Measurements from ENCODE around the gene TEX52. TPM values are rescaled to one million over a fixed set of nuclear protein-coding genes. Genes with fewer than 3 reads are reported as not detected.
"Not testable (repeated sequence)": the region's sequence is repeated elsewhere in the genome, so short reads cannot be mapped to it uniquely, and the experiment has no call there.

Gene TEX52
- total RNA-seq, 6 donors from 2014 or later: not detected

- 11 to 22% methylated on average over 7 to 17 of the region's 38 CpGs for WGBS, 2 donors
- DNase-seq (no peak), ATAC-seq (ENCODE audit: low FRiP score in 2 of 2) (peak; percentile 25 to 59)
- H3K4me1 ChIP-seq: peaks cover 19 to 26% (median 21%) of the 10 kb centered on the region in 4 donors
- TF ChIP-seq POLR2AphosphoS5 (IDR thresholded peaks at IDR 0.05) (no peak), POLR2A (IDR thresholded peaks at IDR 0.05) (no peak), EP300 (IDR thresholded peaks at IDR 0.05) (no peak), CTCF (IDR thresholded peaks at IDR 0.05) (no peak)
- H3K9me3 ChIP-seq: no peaks in the 10 kb centered on the region
- H3K4me3 ChIP-seq: peak overlapping the region; percentile 64 to 98 (median 90)
- H3K27me3 ChIP-seq: no peaks in the 10 kb centered on the region
- peak overlapping the region; percentile 91 to 96 (median 94) for H3K27ac ChIP-seq
- H3K36me3 ChIP-seq: no peaks in the 10 kb centered on the region
Measured at GRCh38 chr12:2876431-2877046, 19.7 kb upstream of the TEX52 start.

GRCh38 chr12:2868986-2869632 lies 12.3 kb upstream of the TEX52 start:
- not testable (repeated sequence) for H3K9me3 ChIP-seq; H3K27me3 ChIP-seq; ATAC-seq (ENCODE audit: low FRiP score in 2 of 2); H3K4me1 ChIP-seq; H3K27ac ChIP-seq; H3K4me3 ChIP-seq; H3K36me3 ChIP-seq; DNase-seq
- 83 to 91% methylated on average over 9 of the region's 9 CpGs for WGBS, 2 donors

GRCh38 chr12:2864198-2864597 lies 7.4 kb upstream of the TEX52 start:
- WGBS, 2 donors: 97 to 100% methylated on average over 5 to 9 of the region's 9 CpGs
- Histone ChIP-seq H3K36me3 (no peaks in the 10 kb centered on the region), H3K27me3 (no peaks in the 10 kb centered on the region), H3K27ac (no peak overlapping the region), H3K4me3 (no peak overlapping the region), H3K9me3 (no peaks in the 10 kb centered on the region), H3K4me1 (no peaks in the 10 kb centered on the region)
- DNase-seq (no peak), ATAC-seq (ENCODE audit: low FRiP score in 2 of 2) (no peak)
- TF ChIP-seq EP300 (IDR thresholded peaks at IDR 0.05) (no peak), POLR2A (IDR thresholded peaks at IDR 0.05) (no peak), POLR2AphosphoS5 (IDR thresholded peaks at IDR 0.05) (no peak), CTCF (IDR thresholded peaks at IDR 0.05) (no peak)

GRCh38 chr12:2863402-2863801 lies 6.6 kb upstream of the TEX52 start:
- DNase-seq; H3K4me1 ChIP-seq; H3K27me3 ChIP-seq; H3K9me3 ChIP-seq; ATAC-seq (ENCODE audit: low FRiP score in 2 of 2); H3K36me3 ChIP-seq; H3K4me3 ChIP-seq; H3K27ac ChIP-seq: not testable (repeated sequence)
- 93 to 97% methylated on average over 7 of the region's 7 CpGs for WGBS, 2 donors

GRCh38 chr12:2862876-2863275 lies 6.0 kb upstream of the TEX52 start:
- ATAC-seq (ENCODE audit: low FRiP score in 2 of 2): no peak
- H3K27me3 ChIP-seq: no peaks in the 10 kb centered on the region
- no peak overlapping the region for H3K4me3 ChIP-seq
- H3K27ac ChIP-seq: no peak overlapping the region
- no peaks in the 10 kb centered on the region for H3K4me1 ChIP-seq
- DNase-seq: no peak
- TF ChIP-seq POLR2A (IDR thresholded peaks at IDR 0.05) (no peak), POLR2AphosphoS5 (IDR thresholded peaks at IDR 0.05) (no peak), EP300 (IDR thresholded peaks at IDR 0.05) (no peak), CTCF (IDR thresholded peaks at IDR 0.05) (no peak)
- peaks cover 0 to 6% (median 2%) of the 10 kb centered on the region in 4 donors for H3K36me3 ChIP-seq
- H3K9me3 ChIP-seq: no peaks in the 10 kb centered on the region
- whole genome bisulfite sequencing, 2 donors: 90 to 93% methylated on average over 7 of the region's 7 CpGs

GRCh38 chr12:2860170-2860569 lies 3.3 kb upstream of the TEX52 start:
- no peak for TF ChIP-seq POLR2A (IDR thresholded peaks at IDR 0.05)
- TF ChIP-seq CTCF (IDR thresholded peaks at IDR 0.05): no peak
- no peak for TF ChIP-seq EP300 (IDR thresholded peaks at IDR 0.05)
- TF ChIP-seq POLR2AphosphoS5 (IDR thresholded peaks at IDR 0.05): no peak
- Histone ChIP-seq H3K27ac (no peak overlapping the region), H3K9me3 (no peaks in the 10 kb centered on the region), H3K4me3 (no peak overlapping the region), H3K36me3 (peaks cover 0 to 14% (median 2%) of the 10 kb centered on the region in 4 donors), H3K27me3 (no peaks in the 10 kb centered on the region), H3K4me1 (no peaks in the 10 kb centered on the region)
- DNase-seq: no peak
- no peak for ATAC-seq (ENCODE audit: low FRiP score in 2 of 2)
